Stimulated activated CD8-positive, alpha-beta memory T cell treated with anti-CD3 and anti-CD28 coated beads, Interleukin-4, amount 100 ng/mL, for 1 hour (primary cell): ENCODE results near the gene MACROD2.
"Not testable (repeated sequence)": the region's sequence is repeated elsewhere in the genome, so short reads cannot be mapped to it uniquely, and the experiment has no call there.

ENCODE experiments used
- DNase-seq, 2 donors: peaks; one replicate each; pipeline ENCODE4 v3.0.0-alpha.2; 2020; ENCODE audit warnings: low read depth in 2 of 2, low spot score in 1 of 2

MACROD2 gene

GRCh38 chr20:15195378-15195777, 1200.1 kb downstream of the MACROD2 start:
- DNase-seq = no peak

- DNase-seq = no peak
Observed at GRCh38 chr20:15196547-15197255, 1201.4 kb downstream of the MACROD2 start.

DNA sequence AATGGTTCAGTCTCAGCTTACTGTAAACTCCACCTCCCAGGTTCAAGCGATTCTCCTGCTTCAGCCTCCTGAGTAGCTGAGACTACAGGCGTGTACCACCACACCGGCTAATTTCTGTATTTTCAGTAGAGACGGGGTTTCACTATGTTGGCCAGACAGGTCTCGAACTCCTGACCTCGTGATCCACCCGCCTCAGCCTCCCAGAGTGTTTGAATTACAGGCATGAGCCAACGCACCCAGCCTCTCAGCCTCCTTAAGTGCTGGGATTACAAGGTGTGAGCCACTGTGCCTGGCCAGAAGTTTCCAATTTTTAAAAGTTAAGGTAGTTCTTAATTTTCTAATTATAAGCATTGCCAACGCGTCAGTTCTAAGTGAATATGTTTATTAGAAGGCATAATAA, 1202.7 kb downstream of the MACROD2 start:
- DNase-seq = not testable (repeated sequence)

DNA sequence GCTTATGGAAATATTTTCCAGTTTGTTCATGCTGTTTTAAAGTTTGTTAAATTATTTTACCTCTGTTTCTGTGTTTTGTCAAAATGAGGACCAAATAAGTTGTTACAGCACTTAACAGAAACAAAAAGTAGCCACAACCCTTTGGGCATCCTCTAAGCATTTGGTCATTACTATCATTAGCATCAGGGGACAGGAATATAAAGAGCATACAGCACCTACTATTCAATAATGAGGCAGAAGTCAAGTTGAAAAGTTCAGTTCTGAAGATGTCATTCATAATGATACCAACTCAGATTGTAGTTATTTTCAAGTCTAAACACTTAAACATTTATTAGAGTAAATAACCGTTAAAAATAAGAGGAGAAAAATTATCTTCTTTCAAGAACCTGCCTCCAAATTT, 1204.4 kb downstream of the MACROD2 start:
- DNase-seq = no peak

DNA sequence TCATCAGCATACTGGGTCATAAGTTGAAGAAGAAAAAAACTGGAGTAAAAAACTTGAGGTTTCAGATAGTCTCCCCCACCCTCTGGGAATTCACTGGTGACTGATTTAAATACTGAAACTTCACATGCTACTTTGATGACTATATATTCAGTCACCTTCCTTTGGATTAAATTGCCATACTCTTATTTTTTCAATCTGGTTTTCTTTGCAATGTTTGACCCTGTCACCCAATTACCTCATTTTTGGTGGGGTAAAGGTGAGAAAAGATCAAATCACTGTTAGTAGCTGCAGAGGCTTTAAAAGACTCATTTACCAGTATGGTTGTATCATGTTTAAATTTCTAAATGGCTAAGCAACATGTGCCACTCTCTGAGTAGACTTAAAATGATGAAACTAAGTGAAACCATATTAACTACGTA, 1204.8 kb downstream of the MACROD2 start:
- DNase-seq = no peak

GRCh38 chr20:15201602-15202001, 1206.3 kb downstream of the MACROD2 start:
- no peak for DNase-seq

GRCh38 chr20:15204234-15204633, 1208.9 kb downstream of the MACROD2 start:
- DNase-seq = no peak

DNA sequence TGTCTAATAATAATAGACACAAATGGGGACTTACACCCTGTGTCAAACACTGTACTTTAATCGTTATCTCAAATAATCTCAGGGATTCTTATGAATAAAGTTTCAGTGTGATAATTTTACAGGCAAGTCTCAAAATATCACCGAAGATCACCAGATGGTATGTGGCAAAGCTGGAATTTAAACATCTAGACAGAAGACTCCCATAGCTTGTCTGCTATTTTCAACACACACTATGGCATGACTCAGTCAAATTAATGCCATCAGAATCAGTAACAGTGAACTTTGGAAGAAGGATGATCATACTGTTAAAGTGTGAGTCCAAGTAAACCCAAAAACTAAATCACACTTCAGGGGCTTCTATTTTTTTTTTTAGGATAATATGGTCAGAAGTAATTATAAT, 1209.7 kb downstream of the MACROD2 start:
- no peak for DNase-seq

GRCh38 chr20:15205719-15206118, 1210.4 kb downstream of the MACROD2 start:
- no peak for DNase-seq

- no peak for DNase-seq
Observed at GRCh38 chr20:15209537-15209936, 1214.2 kb downstream of the MACROD2 start.

DNA sequence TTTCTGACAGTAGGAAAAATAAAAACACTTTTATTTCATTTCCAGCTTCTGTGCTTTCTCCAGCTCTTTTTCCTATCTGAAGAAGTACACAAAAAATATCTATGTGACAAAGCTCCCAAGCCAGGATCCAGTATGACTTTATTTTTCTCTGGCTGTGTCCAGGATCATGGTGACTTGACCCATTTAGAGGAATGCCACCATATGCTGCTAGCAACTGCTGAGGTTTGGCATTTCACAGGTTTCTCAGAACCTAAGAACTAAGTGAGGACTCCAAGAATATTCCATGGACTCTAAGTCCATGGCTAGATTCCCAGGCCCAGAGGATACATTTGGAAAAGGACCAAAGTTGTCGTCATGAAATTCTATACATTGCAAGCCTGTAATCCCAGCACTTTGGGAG, 1218.7 kb downstream of the MACROD2 start:
- no peak for DNase-seq

GRCh38 chr20:15220009-15220656, 1224.8 kb downstream of the MACROD2 start:
- no peak for DNase-seq

GRCh38 chr20:15220778-15221565, 1225.7 kb downstream of the MACROD2 start:
- no peak for DNase-seq

GRCh38 chr20:15222502-15223330, 1227.4 kb downstream of the MACROD2 start:
- DNase-seq = no peak

DNA sequence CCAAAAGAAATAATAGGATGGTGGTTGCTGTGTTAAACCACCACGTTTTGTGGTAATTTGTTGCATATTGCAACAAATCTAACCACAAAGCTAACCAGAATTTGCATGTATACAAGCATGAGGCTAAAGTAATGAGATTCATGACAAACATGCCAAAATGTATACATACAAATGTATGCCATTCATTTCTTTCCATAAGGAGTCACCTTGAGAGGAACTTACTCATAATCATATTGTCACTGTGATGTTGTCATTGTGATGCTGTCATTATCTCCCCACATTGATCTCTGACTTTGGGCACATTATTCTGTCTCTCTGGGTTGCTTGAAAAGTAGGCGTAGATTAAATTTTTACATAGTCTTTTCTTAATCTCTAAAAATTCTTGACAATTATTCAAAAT, 1228.9 kb downstream of the MACROD2 start:
- no peak for DNase-seq

DNA sequence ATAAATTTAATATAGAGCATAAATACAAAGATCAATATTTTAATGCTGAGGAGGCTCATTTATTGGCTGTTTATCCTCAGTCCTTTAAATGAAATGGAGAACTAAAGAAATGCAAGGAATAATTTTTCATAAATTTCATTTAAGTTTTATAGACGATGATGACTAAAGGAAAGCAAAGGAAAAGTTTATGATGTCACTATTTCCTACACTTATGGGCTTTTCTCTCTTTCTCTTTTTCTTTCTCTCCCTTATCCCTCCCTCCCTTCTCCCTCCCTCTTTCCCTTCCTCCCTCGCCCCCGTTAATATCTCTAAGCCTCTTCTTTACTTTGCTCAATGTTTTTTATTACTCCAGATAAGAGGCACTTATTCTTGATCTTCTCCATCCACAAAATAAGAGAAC, 1231.8 kb downstream of the MACROD2 start:
- no peak for DNase-seq

DNA sequence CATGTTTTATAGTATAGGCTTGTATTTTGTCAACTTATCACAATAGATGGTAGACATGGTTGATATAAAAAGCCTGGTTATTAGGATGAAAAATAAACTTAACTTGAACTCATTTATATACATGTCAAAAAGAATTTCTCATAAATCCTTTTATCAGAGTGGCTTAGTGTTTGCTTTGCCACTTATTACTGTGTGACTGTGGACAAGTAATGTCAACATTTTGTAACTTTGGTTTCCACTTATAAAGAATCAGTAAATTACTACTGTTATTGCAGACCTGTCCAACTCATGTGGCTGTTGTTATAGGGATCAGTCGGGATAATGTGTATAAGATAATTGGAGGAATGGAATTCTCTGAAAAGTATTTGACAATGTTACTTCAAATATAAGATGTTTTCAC, 1236.9 kb downstream of the MACROD2 start:
- DNase-seq = no peak

DNA sequence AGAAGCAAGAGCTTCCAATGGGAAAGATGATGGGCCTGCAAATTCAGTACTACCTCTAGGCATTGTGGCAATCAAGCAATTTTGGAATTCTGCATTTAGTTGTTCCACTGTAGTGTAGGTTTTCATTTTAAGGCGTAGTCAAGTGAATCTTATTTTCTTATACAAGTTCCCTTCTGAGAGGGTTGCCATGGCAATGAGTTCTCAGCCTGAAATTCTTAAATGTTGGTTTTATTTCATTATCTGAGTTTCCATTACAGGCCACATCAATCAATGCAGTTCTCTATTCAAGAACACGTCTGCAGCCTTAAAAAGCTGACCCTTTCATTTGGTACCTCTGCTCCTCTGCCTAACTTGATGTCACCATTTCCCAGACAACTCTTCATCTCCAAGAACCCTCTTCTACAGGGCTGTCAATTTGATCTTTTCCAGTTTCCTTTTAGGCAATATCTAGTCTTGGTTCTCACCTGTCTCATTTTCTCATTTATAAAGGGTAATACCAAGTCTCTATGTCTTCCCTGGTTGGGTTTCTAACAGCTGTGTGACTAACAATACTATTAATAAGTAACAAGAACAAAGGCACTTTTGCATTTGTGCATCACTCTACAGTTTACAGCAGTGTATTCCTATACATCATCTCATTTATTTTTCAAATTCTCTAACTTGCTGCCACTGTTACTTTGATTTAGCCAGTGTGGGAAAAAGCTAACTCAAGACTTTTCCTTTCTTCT, 1240.3 kb downstream of the MACROD2 start:
- no peak for DNase-seq

- no peak for DNase-seq
Observed at GRCh38 chr20:15236812-15237211, 1241.5 kb downstream of the MACROD2 start.

DNA sequence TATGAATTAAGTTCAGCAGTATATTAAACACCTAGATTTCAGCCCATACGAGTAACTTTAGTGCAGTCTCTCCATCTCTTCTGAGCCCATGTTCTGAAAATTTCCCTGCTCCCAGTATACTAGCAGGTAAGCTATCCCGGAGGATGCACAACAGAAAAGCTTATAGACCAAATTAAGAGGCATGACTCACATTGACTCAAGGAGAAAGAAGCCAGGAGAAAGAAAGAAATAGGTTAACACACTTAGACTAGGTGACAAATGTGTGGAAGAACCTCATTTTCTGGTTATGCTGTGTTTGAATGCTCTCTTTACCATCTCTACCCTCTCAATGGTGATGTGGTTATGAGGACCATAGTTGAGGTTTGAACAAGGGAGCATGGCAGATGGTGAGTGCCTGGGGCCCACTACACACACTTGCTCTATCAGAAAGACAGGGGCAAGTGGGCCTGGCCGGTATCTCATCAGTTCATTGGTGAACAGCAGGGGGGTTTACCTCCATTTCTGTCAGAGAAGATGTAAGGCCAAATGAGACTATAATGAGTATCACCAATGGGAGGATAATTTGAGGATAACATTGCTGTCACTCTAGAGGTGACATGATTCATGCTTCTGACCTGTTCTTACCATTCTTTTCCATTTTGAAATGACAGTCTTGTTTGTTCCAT, 1244.4 kb downstream of the MACROD2 start:
- DNase-seq = no peak
